ENCODE results near the gene SLC12A8. TPM values are rescaled to one million over a fixed set of nuclear protein-coding genes. Genes with fewer than 3 reads are reported as not detected.

Gene SLC12A8
- total and polyA plus RNA-seq, 10 of the 15 experiments (the other 5 are each of a cell fraction or from before 2014, with no cell fraction given), result 2.5 to 71.6 (median 50.1) TPM

- TF ChIP-seq POLR2A (IDR thresholded peaks at IDR 0.05; ENCODE audit: low read depth, low read length), result peak; percentile 37
- peak in 1 of 2 experiments; percentile 38; a peak in 1 of 3 replicates for TF ChIP-seq EGR1 (IDR thresholded peaks at IDR 0.05; ENCODE audit: borderline replicate concordance in 1 of 2, low read depth in 2 of 2, low read length in 2 of 2)
- TF ChIP-seq PBX3 (IDR thresholded peaks at IDR 0.05; ENCODE audit: insufficient replicate concordance, low read depth, low read length), result no peak
- TF ChIP-seq USF2 (IDR thresholded peaks at IDR 0.05; ENCODE audit: borderline replicate concordance, low read depth, low read length), result no peak
- no peak for TF ChIP-seq YY1 (IDR thresholded peaks at IDR 0.05; ENCODE audit: low read depth, low read length)
- no peak for TF ChIP-seq YBX1 (IDR thresholded peaks at IDR 0.05)
- TF ChIP-seq BCL11A (IDR thresholded peaks at IDR 0.05; ENCODE audit: low read depth, low read length), result no peak
- no peak for TF ChIP-seq HCFC1 (IDR thresholded peaks at IDR 0.05; ENCODE audit: low read length)
- peak; percentile 35; the same call in 1 of the 2 replicates for TF ChIP-seq DPF2 (IDR thresholded peaks at IDR 0.05)
- no peak for TF ChIP-seq BCLAF1 (IDR thresholded peaks at IDR 0.05)
- no peak for TF ChIP-seq ELK1 (IDR thresholded peaks at IDR 0.05; ENCODE audit: low read depth, low read length)
- TF ChIP-seq ESRRA (IDR thresholded peaks at IDR 0.05; ENCODE audit: low read length), result no peak
- TF ChIP-seq HDAC6 (IDR thresholded peaks at IDR 0.05; ENCODE audit: unreplicated experiment), result no peak
- no peak for TF ChIP-seq EP300 (IDR thresholded peaks at IDR 0.05; ENCODE audit: borderline replicate concordance in 1 of 2, control insufficient read depth in 1 of 2, low read depth in 2 of 2, low read length in 2 of 2)
- 0 out of 2 replicates have a peak, but pooled peaks have one; percentile 22 for TF ChIP-seq ATF7 (IDR thresholded peaks at IDR 0.05; ENCODE audit: low read depth)
- TF ChIP-seq NR2F1 (conservative IDR thresholded peaks at IDR 0.05), result no peak
- no peak for TF ChIP-seq FOXK2 (IDR thresholded peaks at IDR 0.05)
- TF ChIP-seq NR2C1 (IDR thresholded peaks at IDR 0.05), result no peak
- no peak for TF ChIP-seq NFIC (IDR thresholded peaks at IDR 0.05; ENCODE audit: low read depth, low read length)
- TF ChIP-seq PRDM15 (CRISPR knock-in tag; IDR thresholded peaks at IDR 0.05), result no peak
- TF ChIP-seq ZNF384 (IDR thresholded peaks at IDR 0.05; ENCODE audit: borderline replicate concordance, low read depth, low read length), result no peak
Observed at GRCh38 chr3:125055913-125056745, 156.4 kb downstream of the SLC12A8 start, which contains the start of gene HEG1 (continued).
